Esophagus muscularis mucosa (tissue), 4 donors: Measurements from ENCODE around the gene NPAS3.

ENCODE experiments used
- CTCF ChIP-seq, 3 experiments: fragments of 200-600 bp in 2 of 3; fragments of 450-650 bp in 1 of 3; sonication (generic) in 2 of 3; IDR thresholded peaks; one replicate each; pipeline ENCODE4 v1.5.1; 2017 to 2019; ENCODE audit warnings: antibody characterized with exemption in 3 of 3, mild to moderate bottlenecking in 2 of 3, moderate library complexity in 1 of 3
- EP300 ChIP-seq: sonication (generic); formaldehyde crosslinking; IDR thresholded peaks from one replicate; pipeline ENCODE4 v1.6.1; 2017; ENCODE audit warnings: antibody characterized with exemption
- POLR2AphosphoS5 ChIP-seq, 2 donors: sonication (generic); formaldehyde crosslinking; IDR thresholded peaks; one replicate each; pipeline ENCODE4 v1.6.1; 2017; ENCODE audit warnings: antibody characterized with exemption in 2 of 2

- no peak for TF ChIP-seq CTCF (IDR thresholded peaks at IDR 0.05)
- TF ChIP-seq EP300, result no peak
- no peak for TF ChIP-seq POLR2AphosphoS5 (IDR thresholded peaks at IDR 0.05)
Observed at GRCh38 chr14:33510063-33510481, 571.4 kb downstream of the NPAS3 start.
